Activated naive CD8-positive, alpha-beta T cell treated with anti-CD3 and anti-CD28 coated beads for 36 hours (primary cell): ENCODE results near the gene BCO2. TPM values are rescaled to one million over a fixed set of nuclear protein-coding genes. Genes with fewer than 3 reads are reported as not detected.

Experiments
- DNase-seq: peaks from one replicate; pipeline ENCODE4 v3.0.0; 2021
- H3K27ac Mint-ChIP-seq: one replicate; pipeline ENCODE4 v1.8.0; 2022; ENCODE audit warnings: mild to moderate bottlenecking, moderate library complexity, mixed read lengths
- H3K27me3 Mint-ChIP-seq: one replicate; pipeline ENCODE4 v1.8.0; 2022; ENCODE audit warnings: mild to moderate bottlenecking, mixed read lengths
- H3K36me3 Mint-ChIP-seq: one replicate; pipeline ENCODE4 v1.8.0; 2021; ENCODE audit warnings: mild to moderate bottlenecking, mixed read lengths
- H3K4me1 Mint-ChIP-seq: one replicate; pipeline ENCODE4 v1.8.0; 2021; ENCODE audit warnings: mixed read lengths
- H3K4me3 Mint-ChIP-seq: one replicate; pipeline ENCODE4 v1.8.0; 2022; ENCODE audit warnings: mild to moderate bottlenecking, moderate library complexity, mixed read lengths
- H3K9me3 Mint-ChIP-seq: one replicate; pipeline ENCODE4 v1.8.0; 2022; ENCODE audit warnings: mixed read lengths
- total RNA-seq, 2 experiments: library from RNA; stranded (reverse); gene quantifications; one replicate each; pipeline ENCODE4 v1.2.3, GENCODE V29; 2021

The BCO2 gene
- total RNA-seq, 2 experiments from 2014 or later: 0.40 to 0.41 TPM

- Mint-ChIP-seq H3K4me3 (no peak overlapping the region), H3K27me3 (no peaks in the 10 kb centered on the region), H3K36me3 (no peaks in the 10 kb centered on the region), H3K27ac (no peak overlapping the region), H3K4me1 (no peaks in the 10 kb centered on the region), H3K9me3 (no peaks in the 10 kb centered on the region)
- DNase-seq: peak; percentile 14
Measured at GRCh38 chr11:112219476-112220232, 44.3 kb downstream of the BCO2 start.

GRCh38 chr11:112221274-112221835, 46.0 kb downstream of the BCO2 start:
- Mint-ChIP-seq H3K9me3 (no peaks in the 10 kb centered on the region), H3K27me3 (no peaks in the 10 kb centered on the region), H3K36me3 (no peaks in the 10 kb centered on the region), H3K4me1 (no peaks in the 10 kb centered on the region), H3K4me3 (no peak overlapping the region), H3K27ac (no peak overlapping the region)
- DNase-seq: no peak

- H3K9me3 Mint-ChIP-seq: no peaks in the 10 kb centered on the region
- H3K36me3 Mint-ChIP-seq: peaks cover 4% of the 10 kb centered on the region
- peaks cover 4% of the 10 kb centered on the region for H3K4me1 Mint-ChIP-seq
- DNase-seq: no peak
- H3K27me3 Mint-ChIP-seq: no peaks in the 10 kb centered on the region
- no peak overlapping the region for H3K4me3 Mint-ChIP-seq
- H3K27ac Mint-ChIP-seq: no peak overlapping the region
Measured at GRCh38 chr11:112222303-112222702, 47.0 kb downstream of the BCO2 start.

- no peak for DNase-seq
- Mint-ChIP-seq H3K36me3 (peaks cover 6% of the 10 kb centered on the region), H3K27me3 (no peaks in the 10 kb centered on the region), H3K9me3 (no peaks in the 10 kb centered on the region), H3K27ac (no peak overlapping the region), H3K4me1 (peaks cover 11% of the 10 kb centered on the region), H3K4me3 (no peak overlapping the region)
Measured at GRCh38 chr11:112223121-112223520, 47.8 kb downstream of the BCO2 start.

DNA sequence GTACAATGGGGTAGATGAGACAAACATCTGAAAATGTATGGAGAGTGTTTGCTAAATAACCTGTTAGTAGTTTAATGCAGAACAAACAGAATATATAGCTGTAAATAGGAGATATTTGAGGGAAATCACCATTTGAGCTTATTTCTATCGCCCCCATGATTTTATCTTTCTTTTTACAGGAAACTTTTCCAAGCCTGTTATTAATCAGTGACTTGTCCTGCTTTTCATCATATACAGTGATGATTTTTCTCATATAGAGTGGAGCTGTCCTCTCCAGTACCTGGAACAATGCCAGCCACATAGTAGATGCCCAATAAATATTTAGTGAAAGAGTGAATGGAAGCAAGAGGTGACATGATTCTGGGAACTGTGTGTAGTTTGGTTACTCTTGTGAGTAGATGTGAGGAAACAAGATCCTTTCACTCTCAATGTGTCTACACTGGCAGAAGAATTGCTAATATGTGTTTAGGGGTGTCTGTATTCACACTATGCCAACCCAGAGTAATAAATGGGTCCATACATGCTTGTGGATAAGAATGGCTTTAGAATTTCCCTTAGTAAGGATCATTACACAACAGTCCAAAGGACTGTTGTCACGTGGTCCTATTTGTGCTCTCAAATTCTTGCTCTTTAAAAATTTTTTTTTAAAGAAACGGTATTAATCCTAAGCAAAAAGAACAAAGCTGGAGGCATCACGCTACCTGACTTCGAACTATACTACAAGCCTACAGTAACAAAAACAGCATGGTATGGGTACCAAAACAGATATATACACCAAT, 48.6 kb downstream of the BCO2 start:
- peaks cover 13% of the 10 kb centered on the region for H3K4me1 Mint-ChIP-seq
- no peak overlapping the region for H3K27ac Mint-ChIP-seq

DNA sequence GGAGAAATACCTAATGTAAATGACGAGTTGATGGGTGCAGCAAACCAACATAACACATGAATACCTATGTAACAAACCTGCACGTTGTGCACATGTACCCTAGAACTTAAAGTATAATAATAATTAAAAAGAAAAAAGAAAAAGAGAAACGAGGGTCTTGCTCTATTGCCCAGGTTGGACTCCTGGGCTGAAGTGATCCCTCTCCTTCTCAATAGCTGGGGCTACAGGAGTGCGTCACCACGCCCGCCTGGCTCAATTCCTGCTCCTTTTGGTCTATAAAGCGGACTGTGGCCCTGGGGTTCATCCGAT, 50.4 kb downstream of the BCO2 start:
- Mint-ChIP-seq H3K36me3 (peaks cover 10% of the 10 kb centered on the region), H3K27ac (peak overlapping the region; percentile 92), H3K9me3 (no peaks in the 10 kb centered on the region), H3K4me3 (peak overlapping the region; percentile 89), H3K27me3 (no peaks in the 10 kb centered on the region), H3K4me1 (peaks cover 13% of the 10 kb centered on the region)
- no peak for DNase-seq

More for the DNA sequence above, 48.6 kb downstream of the BCO2 start:
- peaks cover 10% of the 10 kb centered on the region for H3K36me3 Mint-ChIP-seq
- H3K9me3 Mint-ChIP-seq: no peaks in the 10 kb centered on the region
- no peak for DNase-seq
- no peaks in the 10 kb centered on the region for H3K27me3 Mint-ChIP-seq
- no peak overlapping the region for H3K4me3 Mint-ChIP-seq

DNA sequence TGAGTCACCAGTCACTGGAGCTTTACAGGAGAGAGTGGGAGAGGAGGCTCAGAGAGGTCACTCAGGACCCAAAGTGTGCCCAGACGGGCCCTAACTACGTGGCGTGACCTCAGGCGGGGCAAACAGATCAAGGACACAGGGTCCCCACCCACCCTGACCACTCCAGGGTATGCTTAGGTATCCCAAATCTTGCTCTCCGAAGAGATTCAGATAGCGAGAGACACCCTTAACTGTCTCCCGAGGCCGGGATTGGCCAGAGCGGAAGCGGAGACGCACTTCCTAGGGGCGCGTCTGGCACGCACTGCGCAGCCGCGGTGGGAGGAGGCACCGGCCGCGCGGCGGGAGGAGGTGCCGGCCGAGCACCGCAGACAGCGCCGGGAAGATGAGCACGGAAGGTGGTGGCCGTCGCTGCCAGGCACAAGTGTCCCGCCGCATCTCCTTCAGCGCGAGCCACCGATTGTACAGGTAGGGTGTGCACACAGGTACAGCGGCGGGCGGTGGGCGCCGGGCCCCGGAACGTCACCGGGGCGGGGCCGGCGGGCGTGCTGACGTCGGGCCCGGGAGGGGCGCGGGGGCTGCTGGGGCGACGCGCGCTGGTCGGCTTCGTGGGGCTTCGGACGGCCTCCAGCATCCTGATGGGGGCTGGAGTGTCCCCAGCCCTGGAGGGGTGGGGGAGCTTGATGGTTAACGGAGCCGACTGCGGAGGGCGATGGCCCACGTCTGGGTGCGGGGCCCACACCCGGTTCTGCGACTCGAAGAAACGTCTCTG, 50.9 kb downstream of the BCO2 start, which contains the start of gene PTS:
TSS of gene PTS (plus strand) at position 367 of the 769 bp plus-strand sequence. CDS start at position 383, 16 bp downstream.
- Mint-ChIP-seq H3K4me3 (peak within 1 kb of the TSS; percentile 89), H3K27me3 (no peaks in the 10 kb centered on the region), H3K4me1 (peaks cover 15% of the 10 kb centered on the region), H3K9me3 (no peaks in the 10 kb centered on the region), H3K36me3 (peaks cover 10% of the 10 kb centered on the region), H3K27ac (peak within 1 kb of the TSS; percentile 92)
- peak; percentile 89 for DNase-seq

DNA sequence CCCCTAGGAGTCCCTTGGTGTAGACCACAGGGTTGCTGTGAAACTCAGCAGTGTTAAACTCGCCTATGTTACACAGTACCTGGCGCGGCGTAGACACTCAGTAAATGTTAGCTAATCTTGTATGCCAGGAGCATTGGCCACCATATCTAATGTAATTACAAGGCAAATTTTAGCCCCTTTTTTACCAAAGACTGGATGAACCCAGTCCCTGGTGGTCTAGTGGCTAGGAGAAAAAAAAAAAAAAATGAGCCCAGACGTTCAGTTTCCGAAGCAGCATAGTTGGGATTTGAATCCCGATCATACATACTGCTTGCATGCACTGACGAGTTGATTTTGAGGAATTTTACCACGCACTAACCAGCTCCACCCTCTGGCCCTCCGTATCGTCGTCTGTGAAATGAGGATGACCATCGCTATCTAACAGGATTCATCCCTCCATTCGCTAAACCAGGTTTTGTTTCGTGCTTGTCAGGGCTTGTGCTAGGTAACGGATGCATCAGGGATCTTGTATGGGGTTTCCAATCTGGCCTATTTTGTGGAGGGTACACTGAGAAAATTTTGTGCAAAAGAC, 51.6 kb downstream of the BCO2 start:
- DNase-seq: no peak
- no peaks in the 10 kb centered on the region for H3K9me3 Mint-ChIP-seq
- H3K36me3 Mint-ChIP-seq: peaks cover 10% of the 10 kb centered on the region
- peak overlapping the region; percentile 89 for H3K4me3 Mint-ChIP-seq
- H3K27me3 Mint-ChIP-seq: no peaks in the 10 kb centered on the region
- peak overlapping the region; percentile 92 for H3K27ac Mint-ChIP-seq
- H3K4me1 Mint-ChIP-seq: peaks cover 15% of the 10 kb centered on the region

GRCh38 chr11:112227471-112227870, 52.2 kb downstream of the BCO2 start:
- no peak for DNase-seq
- H3K27ac Mint-ChIP-seq: peak overlapping the region; percentile 92
- H3K36me3 Mint-ChIP-seq: peaks cover 10% of the 10 kb centered on the region
- H3K9me3 Mint-ChIP-seq: no peaks in the 10 kb centered on the region
- peak overlapping the region; percentile 89 for H3K4me3 Mint-ChIP-seq
- H3K4me1 Mint-ChIP-seq: peaks cover 15% of the 10 kb centered on the region
- H3K27me3 Mint-ChIP-seq: no peaks in the 10 kb centered on the region

GRCh38 chr11:112228706-112229105, 53.4 kb downstream of the BCO2 start:
- H3K27ac Mint-ChIP-seq: no peak overlapping the region
- H3K4me1 Mint-ChIP-seq: peaks cover 15% of the 10 kb centered on the region
- no peaks in the 10 kb centered on the region for H3K9me3 Mint-ChIP-seq
- H3K4me3 Mint-ChIP-seq: no peak overlapping the region
- peaks cover 10% of the 10 kb centered on the region for H3K36me3 Mint-ChIP-seq
- DNase-seq: no peak
- H3K27me3 Mint-ChIP-seq: no peaks in the 10 kb centered on the region

DNA sequence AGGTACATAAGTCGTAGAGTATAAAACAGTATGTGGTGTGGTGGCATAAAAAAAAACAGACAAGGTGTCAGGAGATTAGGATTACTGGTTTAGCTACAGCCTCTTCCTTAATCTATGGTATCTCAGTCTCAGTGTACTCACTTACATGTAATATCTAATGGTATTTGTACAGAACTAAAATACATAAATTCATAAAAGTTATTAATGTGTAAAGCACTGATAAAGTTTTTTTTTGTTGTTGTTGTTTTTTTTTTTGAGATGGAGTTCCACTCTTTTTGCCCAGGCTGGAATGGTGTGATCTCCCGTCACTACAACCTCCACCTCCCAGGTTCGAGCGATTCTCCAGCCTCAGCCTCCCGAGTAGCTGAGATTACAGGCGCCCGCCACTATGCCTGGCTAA, 53.8 kb downstream of the BCO2 start:
- no peak for DNase-seq
- no peak overlapping the region for H3K4me3 Mint-ChIP-seq
- H3K9me3 Mint-ChIP-seq: no peaks in the 10 kb centered on the region
- peaks cover 15% of the 10 kb centered on the region for H3K4me1 Mint-ChIP-seq
- no peaks in the 10 kb centered on the region for H3K27me3 Mint-ChIP-seq
- H3K27ac Mint-ChIP-seq: no peak overlapping the region
- peaks cover 12% of the 10 kb centered on the region for H3K36me3 Mint-ChIP-seq

GRCh38 chr11:112229746-112230433, 54.6 kb downstream of the BCO2 start:
- Mint-ChIP-seq H3K27me3 (no peaks in the 10 kb centered on the region), H3K9me3 (no peaks in the 10 kb centered on the region), H3K4me1 (peaks cover 15% of the 10 kb centered on the region), H3K4me3 (no peak overlapping the region), H3K36me3 (peaks cover 12% of the 10 kb centered on the region), H3K27ac (no peak overlapping the region)
- DNase-seq: no peak

DNA sequence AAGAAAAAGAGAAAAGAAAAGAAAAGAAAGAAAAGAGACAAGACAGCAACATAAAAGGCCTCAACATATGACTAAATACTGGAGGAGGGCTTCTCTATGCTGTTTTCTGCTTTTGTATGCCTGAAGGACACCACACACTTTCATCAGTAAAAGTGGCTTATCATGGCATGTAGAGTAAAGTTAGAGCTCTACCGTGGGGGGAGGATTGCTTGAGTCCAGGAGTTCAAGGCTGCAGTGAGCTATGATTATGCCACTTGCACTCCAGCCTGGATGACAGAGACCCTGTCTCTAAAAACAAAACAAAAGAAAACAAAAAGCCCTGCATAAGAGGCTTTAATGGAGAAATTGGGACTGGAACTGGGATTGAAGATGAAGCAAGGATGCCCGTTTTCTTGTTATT, 56.6 kb downstream of the BCO2 start:
- no peak overlapping the region for H3K27ac Mint-ChIP-seq
- H3K36me3 Mint-ChIP-seq: peaks cover 26% of the 10 kb centered on the region
- H3K9me3 Mint-ChIP-seq: no peaks in the 10 kb centered on the region
- H3K4me1 Mint-ChIP-seq: peaks cover 14% of the 10 kb centered on the region
- H3K27me3 Mint-ChIP-seq: no peaks in the 10 kb centered on the region
- no peak for DNase-seq
- no peak overlapping the region for H3K4me3 Mint-ChIP-seq

DNA sequence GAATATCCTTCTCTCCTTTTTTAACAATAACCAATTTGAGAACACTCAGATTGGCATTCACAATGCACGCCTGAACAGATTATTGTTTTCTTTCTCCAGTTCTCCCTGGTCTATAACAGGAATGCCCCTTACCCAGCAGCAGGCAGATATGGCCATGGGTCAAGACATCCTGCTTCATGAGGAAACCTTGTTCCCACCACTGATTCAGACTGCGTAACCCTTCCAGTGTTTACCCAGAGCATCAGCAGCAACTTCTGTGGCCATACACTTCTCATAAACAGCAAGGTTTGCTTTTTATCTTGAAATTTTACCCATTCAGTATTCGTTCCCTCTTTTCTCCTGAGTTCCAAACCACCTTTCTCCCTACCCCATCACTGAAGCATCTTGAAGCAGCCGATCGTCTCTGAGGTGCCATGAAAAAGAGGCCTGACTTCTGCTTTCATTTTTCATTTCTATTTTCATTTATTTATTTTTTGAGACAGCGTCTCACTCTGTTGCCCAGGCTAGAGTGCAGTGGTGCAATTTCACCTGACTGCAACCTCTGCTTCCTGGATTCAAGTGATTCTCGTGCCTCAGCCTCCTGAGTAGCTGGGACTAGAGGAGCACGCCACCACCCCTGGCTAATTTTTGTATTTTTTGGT, 60.6 kb downstream of the BCO2 start:
- peak overlapping the region; percentile 57 for H3K27ac Mint-ChIP-seq
- no peaks in the 10 kb centered on the region for H3K9me3 Mint-ChIP-seq
- DNase-seq: no peak
- H3K27me3 Mint-ChIP-seq: no peaks in the 10 kb centered on the region
- peaks cover 2% of the 10 kb centered on the region for H3K4me1 Mint-ChIP-seq
- H3K36me3 Mint-ChIP-seq: peaks cover 32% of the 10 kb centered on the region
- no peak overlapping the region for H3K4me3 Mint-ChIP-seq
